GM21360 (cell line): ENCODE results near the gene CEP295NL.
"Not testable (repeated sequence)": the region's sequence is repeated elsewhere in the genome, so short reads cannot be mapped to it uniquely, and the experiment has no call there.

ENCODE experiments used
- ATAC-seq: cut with Tn5 transposase; IDR thresholded peaks from one replicate; pipeline ENCODE4 v1.9.1; 2021; ENCODE audit warnings: mild to moderate bottlenecking, moderate library complexity; ENCODE audit not compliant: unreplicated experiment

Gene CEP295NL

GRCh38 chr17:78929908-78930775 is 27.1 kb upstream of the CEP295NL start:
- no peak for ATAC-seq

GRCh38 chr17:78925662-78926555 is 22.9 kb upstream of the CEP295NL start:
- no peak for ATAC-seq

DNA sequence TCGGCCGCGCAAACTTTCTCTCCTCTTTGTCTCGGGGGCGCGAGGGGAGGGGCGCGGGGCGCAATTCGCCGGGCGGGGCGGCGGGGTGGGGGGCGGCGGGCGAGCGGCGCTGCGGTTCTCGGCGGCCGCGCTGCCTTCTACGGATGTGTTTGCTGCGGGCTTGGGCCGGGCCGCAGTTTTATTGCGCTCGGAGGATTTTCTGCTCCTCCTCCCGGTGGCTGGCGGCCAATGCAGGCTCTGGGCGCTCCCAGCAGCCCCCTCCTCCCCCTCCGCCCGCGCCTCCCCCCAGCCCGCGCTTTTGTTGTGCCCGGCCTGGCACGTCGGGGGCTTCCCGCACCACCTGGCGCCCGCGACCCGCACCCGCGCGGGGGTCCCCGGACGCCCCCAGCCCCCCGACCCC is 22.2 kb upstream of the CEP295NL start, which contains the start of gene TIMP2:
TIMP2 (minus strand) TSS at position 154 of the 400 bp plus-strand sequence. CDS start 299 bp downstream, outside the sequence.
- no peak for ATAC-seq

GRCh38 chr17:78924481-78925151 is 21.6 kb upstream of the CEP295NL start:
- ATAC-seq, result no peak

- ATAC-seq, result no peak
Measured at GRCh38 chr17:78923660-78924453, 20.9 kb upstream of the CEP295NL start.

DNA sequence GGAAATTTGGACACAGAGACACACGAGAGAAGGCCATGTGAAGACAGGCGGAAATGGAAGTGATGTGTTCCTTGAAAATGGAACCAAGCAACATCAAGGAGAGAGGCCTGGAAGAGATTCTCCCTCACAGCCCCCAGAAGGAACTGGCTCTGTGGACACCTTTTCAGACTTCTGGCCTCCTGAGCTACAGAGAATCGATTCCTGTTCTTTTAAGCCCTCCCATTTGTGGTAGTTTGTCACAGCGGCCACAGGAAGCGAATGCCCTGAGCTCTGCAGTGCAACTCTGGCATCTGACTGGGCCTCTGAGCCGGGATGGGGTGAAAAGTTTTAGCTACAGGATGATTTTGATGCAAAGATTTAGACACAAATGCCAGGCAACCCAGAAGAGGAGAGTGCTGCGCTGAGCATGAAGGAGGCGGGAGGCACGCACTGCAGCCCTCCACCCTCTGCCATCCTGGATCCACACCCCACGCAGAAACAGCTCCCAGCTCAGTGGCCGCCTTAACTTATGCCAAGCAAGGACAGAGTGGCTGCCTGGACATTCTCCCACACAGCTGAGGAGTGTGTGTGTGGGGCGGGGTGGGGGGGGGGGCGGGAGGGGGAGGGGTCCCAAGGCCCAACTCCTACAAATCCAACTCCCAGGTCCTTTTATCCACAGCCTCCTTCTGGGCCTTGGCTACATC is 20.0 kb upstream of the CEP295NL start:
- no peak for ATAC-seq

GRCh38 chr17:78921437-78921971 is 18.5 kb upstream of the CEP295NL start:
- ATAC-seq, result no peak

GRCh38 chr17:78920528-78920927 is 17.5 kb upstream of the CEP295NL start:
- ATAC-seq, result no peak

DNA sequence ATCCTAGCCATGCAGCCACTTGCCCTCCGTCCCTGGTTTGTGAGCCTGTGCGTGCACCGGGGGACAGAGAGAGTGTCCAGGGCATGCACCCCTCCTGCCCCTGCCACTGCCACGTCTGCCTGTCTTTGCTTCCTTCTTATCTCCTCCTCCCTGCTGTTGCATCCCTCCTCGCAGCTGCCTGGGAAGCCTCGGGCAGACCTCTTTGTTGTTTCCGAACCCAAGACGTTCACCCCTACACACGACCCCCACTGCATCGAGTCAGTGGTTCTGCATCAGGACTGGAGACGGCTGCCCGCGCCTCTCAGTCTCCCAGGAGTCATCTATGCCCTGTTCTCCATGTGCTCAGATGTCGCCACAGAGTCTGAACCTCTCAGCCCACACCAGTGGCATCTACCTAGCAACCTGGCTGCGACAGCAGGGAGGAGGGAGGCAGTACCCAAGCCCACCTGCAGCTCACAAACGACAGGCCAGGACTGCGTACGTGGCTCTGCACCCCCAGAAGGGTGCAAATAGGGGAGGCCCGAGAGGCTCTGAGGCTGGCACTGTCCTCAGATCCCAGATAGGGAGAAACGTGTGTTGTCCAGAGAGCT is 17.0 kb upstream of the CEP295NL start:
- no peak for ATAC-seq

DNA sequence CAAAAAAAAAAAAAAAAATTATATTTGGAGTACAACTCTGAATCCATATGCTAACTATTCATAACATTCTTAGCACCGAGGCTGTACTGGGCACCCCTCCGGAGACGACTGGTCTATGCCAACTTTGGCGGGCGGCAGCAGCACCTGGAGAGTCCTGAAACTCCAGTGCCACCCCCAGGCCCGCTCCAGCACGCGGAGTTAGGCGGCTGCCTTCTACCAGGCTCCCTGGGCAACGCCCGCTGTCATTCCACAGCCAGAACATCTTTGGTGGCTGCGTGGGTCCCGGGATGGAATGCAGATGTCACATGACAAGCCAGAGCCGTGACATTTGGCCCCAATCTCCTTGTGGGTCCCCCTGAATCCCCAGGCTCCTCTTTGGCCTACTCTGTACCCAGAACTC is 16.0 kb upstream of the CEP295NL start:
- no peak for ATAC-seq

GRCh38 chr17:78917451-78918275 is 14.7 kb upstream of the CEP295NL start:
- no peak for ATAC-seq

- ATAC-seq, result no peak
Measured at GRCh38 chr17:78915872-78916632, 13.1 kb upstream of the CEP295NL start.

- ATAC-seq, result no peak
Measured at GRCh38 chr17:78913115-78913514, 10.1 kb upstream of the CEP295NL start.

DNA sequence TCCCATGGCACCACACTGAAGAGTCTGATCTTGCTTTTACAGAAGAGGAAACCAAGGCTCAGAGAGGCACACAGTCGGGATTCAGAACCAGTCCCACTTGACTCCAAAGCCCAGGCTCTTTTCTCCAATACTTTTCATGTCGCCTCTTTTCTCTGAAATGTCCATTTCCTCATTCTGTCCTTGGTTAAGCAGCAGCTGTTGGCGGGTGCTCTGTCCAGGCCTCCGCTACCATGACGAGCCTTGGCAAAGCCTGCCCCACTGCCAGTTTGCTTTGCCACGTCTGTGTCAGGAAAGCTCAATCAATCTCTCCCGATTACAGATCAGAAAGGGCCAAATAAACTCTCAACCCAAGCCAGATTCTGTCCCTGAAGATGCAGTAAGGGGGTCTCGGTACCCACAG is 9.1 kb upstream of the CEP295NL start:
- ATAC-seq, result no peak

DNA sequence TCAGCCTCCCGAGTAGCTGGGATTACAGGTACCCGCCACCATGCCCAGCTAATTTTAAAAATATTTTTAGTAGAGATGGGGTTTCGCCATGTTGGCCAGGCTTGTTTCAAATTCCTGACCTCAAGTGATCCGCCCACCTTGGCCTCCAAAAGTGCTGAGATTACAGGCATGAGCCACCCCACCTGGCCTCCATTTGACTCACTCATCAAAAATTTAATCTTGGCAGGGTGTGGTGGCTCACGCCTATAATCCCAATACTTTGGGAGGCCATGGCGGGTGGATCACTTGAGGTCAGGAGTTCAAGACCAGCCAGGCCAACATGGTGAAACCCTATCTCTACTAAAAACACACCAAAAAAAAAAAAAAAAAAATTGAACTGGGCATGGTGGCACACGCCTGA is 8.5 kb upstream of the CEP295NL start:
- not testable (repeated sequence) for ATAC-seq

- no peak for ATAC-seq
Measured at GRCh38 chr17:78910497-78911284, 7.7 kb upstream of the CEP295NL start.

DNA sequence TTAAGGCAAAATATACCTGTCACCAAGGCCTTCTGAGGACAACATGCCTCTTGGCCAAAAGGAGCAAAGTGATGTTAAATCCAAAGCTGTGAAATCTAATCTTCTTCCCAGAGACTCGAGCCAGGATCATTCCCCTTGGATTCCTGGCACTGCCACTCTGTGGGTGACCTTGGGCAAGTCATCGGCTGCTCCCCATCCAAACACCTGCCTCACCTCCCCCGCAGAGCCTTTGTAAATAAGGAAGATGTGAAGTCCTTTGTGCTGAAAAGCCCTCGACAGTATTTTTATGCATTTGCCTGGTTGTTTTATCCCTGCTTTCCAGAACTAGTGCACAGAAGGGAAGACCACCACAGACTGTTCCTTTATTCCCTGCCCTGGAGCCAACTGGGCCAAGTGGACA is 5.4 kb upstream of the CEP295NL start:
- ATAC-seq, result no peak
